Keratinocyte (primary cell): ENCODE results near the gene MYRFL. TPM values are rescaled to one million over a fixed set of nuclear protein-coding genes. Genes with fewer than 3 reads are reported as not detected.

Experiments used
- DNase-seq: peaks from one replicate; pipeline ENCODE4 v3.0.0-alpha.2; 2011; ENCODE audit warnings: low read depth, missing footprints, low spot score
- FAIRE-seq: peaks from 2 replicates; lab custom pipeline; 2011; peaks lifted over from hg19 to GRCh38; lab: Jason Lieb, UNC
- H2AFZ ChIP-seq: 2 replicates; pipeline ENCODE4 v1.6.0; 2012; ENCODE audit warnings: low read length, control low read depth, inconsistent platforms; ENCODE audit not compliant: control insufficient read depth
- H3K27ac ChIP-seq: 2 replicates; pipeline ENCODE4 v1.5.1; 2011; ENCODE audit warnings: low read length; ENCODE audit not compliant: control insufficient read depth, insufficient read depth
- H3K27me3 ChIP-seq: 3 replicates; pipeline ENCODE4 v1.6.0; 2011; ENCODE audit warnings: low read length; ENCODE audit not compliant: control insufficient read depth, insufficient read depth; ENCODE audit errors: extremely low read depth
- H3K36me3 ChIP-seq, 2 experiments: 2 replicates in 1 of 2; 3 replicates in 1 of 2; pipeline ENCODE4 v1.5.1; 2011; ENCODE audit warnings: low read length in 2 of 2, mild to moderate bottlenecking in 1 of 2; ENCODE audit not compliant: control insufficient read depth in 2 of 2, insufficient read depth in 2 of 2; ENCODE audit errors: extremely low read depth in 1 of 2
- H3K4me1 ChIP-seq: 3 replicates; pipeline ENCODE4 v1.5.1; 2011; ENCODE audit warnings: low read length; ENCODE audit not compliant: control insufficient read depth, insufficient read depth; ENCODE audit errors: extremely low read depth
- H3K4me2 ChIP-seq: 3 replicates; pipeline ENCODE4 v1.6.0; 2011; ENCODE audit warnings: low read depth, low read length; ENCODE audit not compliant: control insufficient read depth, insufficient read depth; ENCODE audit errors: extremely low read depth
- H3K4me3 ChIP-seq, 3 experiments: fragments of 200-600 bp in 1 of 3; sonication (generic) in 1 of 3; 2 replicates in 2 of 3; 3 replicates in 1 of 3; pipeline ENCODE4 v1.5.1; 2011 to 2016; ENCODE audit warnings: low read length in 3 of 3, mild to moderate bottlenecking in 3 of 3, control low read depth in 2 of 3, inconsistent platforms in 1 of 3, low read depth in 1 of 3, mixed read lengths in 1 of 3, mixed run types in 1 of 3, moderate library complexity in 1 of 3; ENCODE audit not compliant: control insufficient read depth in 2 of 3, insufficient read depth in 2 of 3; ENCODE audit errors: extremely low read depth in 1 of 3
- H3K79me2 ChIP-seq: 2 replicates; pipeline ENCODE4 v1.6.0; 2012; ENCODE audit warnings: low read length; ENCODE audit not compliant: control insufficient read depth, insufficient read depth
- H3K9ac ChIP-seq: 3 replicates; pipeline ENCODE4 v1.6.0; 2011; ENCODE audit warnings: low read length; ENCODE audit not compliant: control insufficient read depth, insufficient read depth; ENCODE audit errors: extremely low read depth
- H3K9me1 ChIP-seq: 3 replicates; pipeline ENCODE4 v1.6.0; 2011; ENCODE audit warnings: low read length; ENCODE audit not compliant: control insufficient read depth, insufficient read depth; ENCODE audit errors: extremely low read depth
- H3K9me3 ChIP-seq: 2 replicates; pipeline ENCODE4 v1.5.1; 2012; ENCODE audit warnings: low read depth, low read length; ENCODE audit not compliant: control insufficient read depth
- H4K20me1 ChIP-seq: 3 replicates; pipeline ENCODE4 v1.6.0; 2011; ENCODE audit warnings: low read length; ENCODE audit not compliant: control insufficient read depth, insufficient read depth; ENCODE audit errors: extremely low read depth
- CTCF ChIP-seq, 3 experiments: IDR thresholded peaks in 1 of 3; conservative IDR thresholded peaks in 1 of 3; optimal IDR thresholded peaks in 1 of 3; 2 replicates in 2 of 3; 3 replicates in 1 of 3; pipeline versions ENCODE3 to v1.5.1; 2011; ENCODE audit warnings: low read length in 3 of 3, mild to moderate bottlenecking in 3 of 3, moderate library complexity in 2 of 3, control low read depth in 1 of 3, inconsistent platforms in 1 of 3; ENCODE audit not compliant: insufficient read depth in 2 of 3; ENCODE audit errors: extremely low read depth in 1 of 3
- EZH2 ChIP-seq: IDR thresholded peaks from one replicate; pipeline ENCODE4 v1.6.1; 2012; ENCODE audit warnings: inconsistent platforms, mild to moderate bottlenecking, low read length, moderate library complexity
- dilution Hi-C: fragments of 300-500 bp; cut with MboI; formaldehyde crosslinking; loops from one replicate; pipeline ENCODE4 v1.7.0; 2020; ENCODE audit warnings: low sequenced_read_pairs; ENCODE audit not compliant: extremely low pct_ligation_motif_present
- polyA plus RNA-seq, 5 experiments: library from polyadenylated mRNA; depleted of rRNA in 3 of 5; stranded (reverse) in 3 of 5; stranded (forward) in 1 of 5; unstranded in 1 of 5; fragments of >200 nt; gene quantifications; 1 replicate in 1 of 5; 2 replicates in 3 of 5; 3 replicates in 1 of 5; pipeline versions ENCODE4 v1.2.1 to v1.2.3, GENCODE V29; 2011 to 2012; ENCODE audit warnings: missing spikeins in 2 of 5, low read depth in 1 of 5, low replicate concordance in 1 of 5

The MYRFL gene
- polyA plus RNA-seq, 1 donor (not counting 4 experiments of a cell fraction or from before 2014, with no cell fraction given), result 0.39 TPM

GRCh38 chr12:69931569-69931968, 106.5 kb downstream of the MYRFL start:
- DNase-seq (no peak), FAIRE-seq (no peak)
- Histone ChIP-seq H3K36me3 (no peaks in the 10 kb centered on the region), H2AFZ (no peak overlapping the region), H3K27ac (no peak overlapping the region), H3K79me2 (no peaks in the 10 kb centered on the region), H4K20me1 (no peaks in the 10 kb centered on the region), H3K9me3 (no peaks in the 10 kb centered on the region), H3K4me2 (no peak overlapping the region), H3K4me3 (no peak overlapping the region), H3K9me1 (no peaks in the 10 kb centered on the region), H3K4me1 (peaks cover 9% of the 10 kb centered on the region), H3K9ac (no peak overlapping the region), H3K27me3 (no peaks in the 10 kb centered on the region)
- TF ChIP-seq EZH2 (no peak), CTCF (optimal IDR thresholded peaks at IDR 0.05 in 1 of 3, IDR thresholded peaks at IDR 0.05 in 1 of 3, conservative IDR thresholded peaks at IDR 0.05 in 1 of 3; ENCODE audit: extremely low read depth in 1 of 3, insufficient read depth in 2 of 3, low read length in 3 of 3) (no peak)
- dilution Hi-C loops, result no loop called here

GRCh38 chr12:69932154-69932553, 107.1 kb downstream of the MYRFL start:
- dilution Hi-C loops, result no loop called here
- no peaks in the 10 kb centered on the region for H3K9me1 ChIP-seq
- no peaks in the 10 kb centered on the region for H3K9me3 ChIP-seq
- FAIRE-seq (no peak), DNase-seq (no peak)
- no peaks in the 10 kb centered on the region for H4K20me1 ChIP-seq
- no peak overlapping the region for H2AFZ ChIP-seq
- TF ChIP-seq EZH2 (no peak), CTCF (optimal IDR thresholded peaks at IDR 0.05 in 1 of 3, IDR thresholded peaks at IDR 0.05 in 1 of 3, conservative IDR thresholded peaks at IDR 0.05 in 1 of 3; ENCODE audit: extremely low read depth in 1 of 3, insufficient read depth in 2 of 3, low read length in 3 of 3) (no peak)
- H3K27me3 ChIP-seq, result no peaks in the 10 kb centered on the region
- no peak overlapping the region for H3K9ac ChIP-seq
- no peaks in the 10 kb centered on the region for H3K36me3 ChIP-seq
- no peak overlapping the region for H3K4me3 ChIP-seq
- peaks cover 9% of the 10 kb centered on the region for H3K4me1 ChIP-seq
- no peaks in the 10 kb centered on the region for H3K79me2 ChIP-seq
- H3K27ac ChIP-seq, result no peak overlapping the region
- no peak overlapping the region for H3K4me2 ChIP-seq
